Activated B cell treated with CpG ODN at 0.5 μM for 24 hours (primary cell): ENCODE results near the gene KLHL29. TPM values are rescaled to one million over a fixed set of nuclear protein-coding genes. Genes with fewer than 3 reads are reported as not detected.

Experiments used
- ATAC-seq: fragments of 200-7000 bp; cut with Tn5 transposase; one replicate; pipeline ENCODE4 v1.10.0; 2021; ENCODE audit warnings: low read depth, mild to moderate bottlenecking, moderate library complexity
- CTCF ChIA-PET: fragments of 350-600 bp; sonication (Branson Sonifier 250); formaldehyde crosslinking; loops from one replicate; lab custom pipeline; 2021; ENCODE audit warnings: antibody characterized with exemption; lab: Charles Lee
- POLR2A ChIA-PET: fragments of 350-600 bp; sonication (Branson Sonifier 250); formaldehyde crosslinking; loops from one replicate; lab custom pipeline; 2021; ENCODE audit warnings: antibody characterized with exemption; lab: Charles Lee
- DNase-seq: peaks from one replicate; pipeline ENCODE4 v3.0.0; 2022
- H3K27ac Mint-ChIP-seq: one replicate; pipeline ENCODE4 v1.8.0; 2020; ENCODE audit warnings: mixed read lengths
- H3K27me3 Mint-ChIP-seq: one replicate; pipeline ENCODE4 v1.8.0; 2021; ENCODE audit warnings: mixed read lengths
- H3K36me3 Mint-ChIP-seq: one replicate; pipeline ENCODE4 v1.8.0; 2021; ENCODE audit warnings: low read depth, mixed read lengths
- H3K4me1 Mint-ChIP-seq: one replicate; pipeline ENCODE4 v1.8.0; 2021; ENCODE audit warnings: mixed read lengths
- H3K4me3 Mint-ChIP-seq: one replicate; pipeline ENCODE4 v1.8.0; 2020; ENCODE audit warnings: mild to moderate bottlenecking, mixed read lengths
- H3K9me3 Mint-ChIP-seq: one replicate; pipeline ENCODE4 v1.8.0; 2020; ENCODE audit warnings: mixed read lengths
- intact Hi-C: fragments of 100-400 bp; cut with micrococcal nuclease; formaldehyde crosslinking; loops from one replicate; pipeline ENCODE4 v1.15.1; 2024
- total RNA-seq: library from RNA; stranded (reverse); gene quantifications from 2 replicates; pipeline ENCODE4 v1.2.3, GENCODE V29; 2022
- TF ChIP-seq, protein P1 (sequence below): fragments of 200-600 bp; IDR thresholded peaks from one replicate; pipeline ENCODE4 v1.8.0; 2022; ENCODE audit warnings: antibody characterized with exemption, mild to moderate bottlenecking

Gene KLHL29
- total RNA-seq, 1 donor from 2014 or later = 2.5 TPM

DNA sequence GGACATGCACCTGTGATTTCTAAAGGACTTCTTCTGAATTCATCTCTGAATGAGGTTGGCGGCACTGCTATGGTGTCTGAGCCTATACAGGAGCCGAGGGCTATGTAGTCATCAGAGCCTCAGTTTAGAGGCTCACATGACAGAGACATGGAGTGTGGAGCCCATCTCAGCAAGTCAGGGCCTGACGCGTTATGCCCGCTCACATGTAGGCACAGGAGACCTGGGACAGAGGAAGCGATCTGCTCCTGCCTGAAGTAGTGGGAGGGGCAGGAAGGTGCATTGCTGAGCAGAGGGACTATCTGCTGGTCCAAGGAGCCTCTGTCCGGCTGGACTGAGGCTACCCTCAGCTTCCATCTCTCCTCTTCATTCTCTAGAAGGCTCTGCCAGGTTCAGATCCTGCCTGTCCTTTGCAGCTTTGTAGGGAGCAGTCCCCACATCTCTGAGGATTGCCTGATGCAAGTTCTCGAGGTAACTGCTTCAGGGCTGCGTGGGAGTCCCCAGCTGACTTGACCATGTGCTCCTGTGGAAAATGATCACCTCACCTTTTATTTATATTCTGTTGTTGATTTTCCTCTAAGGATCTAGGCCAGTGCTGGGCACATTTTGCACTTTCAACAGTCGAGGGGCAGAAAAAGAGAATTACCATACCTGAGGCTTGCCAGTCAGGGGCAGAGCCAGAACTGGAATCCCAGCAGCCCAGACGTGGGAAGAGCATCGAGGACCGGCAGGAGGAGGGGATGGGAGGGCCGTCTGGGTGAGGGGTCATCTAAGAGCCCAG is 16.6 kb downstream of the KLHL29 start:
- intact Hi-C loops = no loop called here

DNA sequence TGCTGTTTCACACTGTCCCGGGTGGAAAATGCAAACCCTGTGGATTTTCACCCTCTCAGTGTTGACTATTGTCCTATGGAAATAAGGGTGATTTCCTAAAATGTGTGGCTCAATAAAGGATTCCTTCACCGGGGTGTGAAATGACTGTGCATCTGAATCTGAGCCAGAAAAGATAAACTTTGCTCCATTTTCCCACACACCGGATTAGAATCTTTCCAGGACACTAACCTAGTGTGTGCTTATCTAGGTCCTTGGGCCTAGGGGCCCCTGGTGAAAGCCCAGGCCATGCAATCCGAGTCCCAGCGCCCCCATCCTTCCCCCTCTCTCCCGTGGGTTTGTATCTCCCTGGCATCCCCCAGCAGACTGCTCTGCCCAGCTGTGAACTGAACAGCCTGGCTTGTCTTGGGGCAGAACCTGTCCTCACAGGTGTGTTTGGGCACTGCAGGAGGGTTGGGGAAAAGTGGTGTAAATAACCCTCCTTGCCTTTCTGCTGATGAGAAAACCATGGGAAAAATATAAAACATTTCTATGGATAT is 17.3 kb downstream of the KLHL29 start:
- Mint-ChIP-seq H3K27me3 (no peaks in the 10 kb centered on the region), H3K9me3 (no peaks in the 10 kb centered on the region), H3K36me3 (no peaks in the 10 kb centered on the region), H3K27ac (no peak overlapping the region), H3K4me3 (no peak overlapping the region), H3K4me1 (peaks cover 19% of the 10 kb centered on the region)
- no peak for ATAC-seq
- DNase-seq = no peak
- POLR2A ChIA-PET = no interaction called here
- CTCF ChIA-PET = no interaction called here
- intact Hi-C loops = no loop called here
- TF ChIP-seq, protein P1, sequence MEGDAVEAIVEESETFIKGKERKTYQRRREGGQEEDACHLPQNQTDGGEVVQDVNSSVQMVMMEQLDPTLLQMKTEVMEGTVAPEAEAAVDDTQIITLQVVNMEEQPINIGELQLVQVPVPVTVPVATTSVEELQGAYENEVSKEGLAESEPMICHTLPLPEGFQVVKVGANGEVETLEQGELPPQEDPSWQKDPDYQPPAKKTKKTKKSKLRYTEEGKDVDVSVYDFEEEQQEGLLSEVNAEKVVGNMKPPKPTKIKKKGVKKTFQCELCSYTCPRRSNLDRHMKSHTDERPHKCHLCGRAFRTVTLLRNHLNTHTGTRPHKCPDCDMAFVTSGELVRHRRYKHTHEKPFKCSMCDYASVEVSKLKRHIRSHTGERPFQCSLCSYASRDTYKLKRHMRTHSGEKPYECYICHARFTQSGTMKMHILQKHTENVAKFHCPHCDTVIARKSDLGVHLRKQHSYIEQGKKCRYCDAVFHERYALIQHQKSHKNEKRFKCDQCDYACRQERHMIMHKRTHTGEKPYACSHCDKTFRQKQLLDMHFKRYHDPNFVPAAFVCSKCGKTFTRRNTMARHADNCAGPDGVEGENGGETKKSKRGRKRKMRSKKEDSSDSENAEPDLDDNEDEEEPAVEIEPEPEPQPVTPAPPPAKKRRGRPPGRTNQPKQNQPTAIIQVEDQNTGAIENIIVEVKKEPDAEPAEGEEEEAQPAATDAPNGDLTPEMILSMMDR = no peak

More for the DNA sequence above, 16.6 kb downstream of the KLHL29 start:
- peaks cover 19% of the 10 kb centered on the region for H3K4me1 Mint-ChIP-seq
- H3K9me3 Mint-ChIP-seq = no peaks in the 10 kb centered on the region
- H3K36me3 Mint-ChIP-seq = no peaks in the 10 kb centered on the region
- H3K27me3 Mint-ChIP-seq = peaks cover under 1% of the 10 kb centered on the region
- no peak for DNase-seq
- no peak overlapping the region for H3K27ac Mint-ChIP-seq
- ChIA-PET POLR2A (no interaction called here), CTCF (interaction anchor here (1.3 kb wide), 1 partner anchor 72 kb away, joined by 3 read pairs; no protein-coding TSS in a partner anchor)
- no peak overlapping the region for H3K4me3 Mint-ChIP-seq
- TF ChIP-seq, protein P1 = no peak
- no peak for ATAC-seq

DNA sequence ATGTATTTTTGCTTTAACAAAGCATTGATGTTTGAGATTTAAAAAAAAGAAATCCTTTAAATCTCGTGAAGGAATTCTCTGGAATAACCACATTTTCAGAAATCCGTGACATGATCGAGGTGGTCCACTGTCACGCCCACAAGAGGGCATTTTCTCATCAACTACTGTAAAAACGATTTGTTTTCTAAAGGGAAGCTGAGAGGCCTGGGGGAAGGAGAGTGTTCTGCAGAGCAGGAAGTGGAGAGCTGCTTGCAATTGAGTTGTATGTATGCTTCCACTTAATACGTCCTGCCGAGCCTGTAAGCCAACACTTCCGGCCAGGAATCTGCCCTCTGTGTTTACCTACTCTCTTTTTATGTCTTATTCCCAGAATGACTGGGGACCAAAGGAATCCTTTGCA is 19.4 kb downstream of the KLHL29 start:
- ChIA-PET CTCF (no interaction called here), POLR2A (interaction anchor here (1.0 to 1.8 kb wide), 2 partner anchors 18 to 20 kb away, joined by 3 to 4 read pairs; partner anchors contain the start of gene KLHL29)
- TF ChIP-seq, protein P1 = no peak
- Mint-ChIP-seq H3K4me1 (peaks cover 16% of the 10 kb centered on the region), H3K27me3 (no peaks in the 10 kb centered on the region), H3K9me3 (no peaks in the 10 kb centered on the region), H3K36me3 (no peaks in the 10 kb centered on the region), H3K27ac (peak overlapping the region; percentile 78), H3K4me3 (peak overlapping the region; percentile 71)
- DNase-seq = no peak
- intact Hi-C loops = loop anchor here (2.0 kb wide), 1 partner anchor 18 kb away; no protein-coding TSS in a partner anchor
- ATAC-seq = peak; percentile 64

DNA sequence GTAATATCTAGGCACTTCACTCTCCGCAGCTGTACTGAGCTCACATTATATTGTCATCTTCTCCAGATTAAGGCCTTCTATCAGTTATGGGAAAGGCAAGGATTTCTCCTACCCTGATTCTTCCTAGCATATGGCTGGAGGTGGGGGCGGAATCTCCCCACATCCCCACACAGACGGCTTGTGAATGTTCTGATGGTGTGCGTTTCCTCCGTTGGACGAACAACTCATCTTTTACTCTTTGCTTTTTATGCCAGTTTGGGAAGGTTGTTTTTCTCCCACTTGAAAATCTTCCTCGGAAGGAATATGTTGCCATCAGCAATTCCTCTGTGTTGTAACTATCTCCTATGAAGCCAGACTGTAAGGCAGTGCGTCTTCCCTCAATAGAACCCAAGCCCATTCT is 24.3 kb downstream of the KLHL29 start:
- TF ChIP-seq, protein P1 = no peak
- DNase-seq (no peak), ATAC-seq (no peak)
- H3K27ac Mint-ChIP-seq = no peak overlapping the region
- H3K9me3 Mint-ChIP-seq = no peaks in the 10 kb centered on the region
- no peak overlapping the region for H3K4me3 Mint-ChIP-seq
- no peaks in the 10 kb centered on the region for H3K27me3 Mint-ChIP-seq
- H3K4me1 Mint-ChIP-seq = peaks cover 6% of the 10 kb centered on the region
- intact Hi-C loops = no loop called here
- ChIA-PET CTCF (no interaction called here), POLR2A (no interaction called here)
- H3K36me3 Mint-ChIP-seq = no peaks in the 10 kb centered on the region

DNA sequence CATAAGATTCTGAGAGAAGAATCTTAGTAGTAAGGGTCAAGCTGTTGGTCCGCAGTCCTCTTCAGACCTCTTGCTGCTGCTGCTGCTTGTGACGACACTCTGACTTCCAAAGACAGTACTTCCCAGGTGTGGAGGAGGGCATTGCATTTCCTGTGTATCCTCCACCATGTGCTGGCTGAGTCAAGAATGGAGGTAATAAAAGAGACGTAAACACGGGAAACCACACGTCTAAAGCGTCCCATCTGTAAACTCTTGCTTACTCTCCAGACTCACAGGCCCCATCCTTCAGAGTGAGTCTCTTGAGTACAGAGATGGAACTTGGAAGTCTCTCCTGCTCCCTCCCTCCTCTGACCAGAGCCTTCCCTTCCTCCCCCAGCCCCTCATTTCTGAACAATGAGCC is 25.6 kb downstream of the KLHL29 start:
- no peak for ATAC-seq
- intact Hi-C loops = no loop called here
- ChIA-PET POLR2A (no interaction called here), CTCF (no interaction called here)
- Mint-ChIP-seq H3K4me3 (no peak overlapping the region), H3K4me1 (no peaks in the 10 kb centered on the region), H3K27ac (no peak overlapping the region), H3K36me3 (no peaks in the 10 kb centered on the region), H3K9me3 (no peaks in the 10 kb centered on the region), H3K27me3 (no peaks in the 10 kb centered on the region)
- no peak for DNase-seq
- TF ChIP-seq, protein P1 = no peak
